NCI-H345 (cell line): ENCODE data around the gene ATP10D.

Experiments
- DNase-seq: peaks from one replicate; lab custom pipeline; 2025; lab: John Stamatoyannopoulos, UW

The ATP10D gene

GRCh38 chr4:47590325-47590724, 105.2 kb downstream of the ATP10D start:
- no peak for DNase-seq

- DNase-seq: no peak
Observed at GRCh38 chr4:47597696-47598095, 112.6 kb downstream of the ATP10D start.

DNA sequence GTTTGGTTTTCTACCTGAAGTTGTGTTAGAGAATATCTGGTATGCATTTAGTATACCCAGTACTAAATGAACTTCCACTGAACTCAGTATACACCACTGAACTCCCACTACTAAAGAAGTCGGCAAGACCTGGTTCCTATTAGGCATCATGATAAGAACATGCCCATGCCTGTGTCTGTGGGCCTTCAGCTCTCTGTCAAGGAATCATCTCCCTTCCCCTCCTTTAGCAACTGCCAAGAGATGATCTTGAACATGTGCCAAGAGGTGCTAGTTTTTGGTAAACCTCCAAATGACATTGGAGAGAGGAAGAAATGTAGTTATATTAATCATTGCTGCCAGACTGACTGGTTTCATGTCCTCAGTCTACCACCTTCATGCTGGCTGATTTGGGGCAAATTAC, 113.2 kb downstream of the ATP10D start:
- DNase-seq: no peak

- DNase-seq: no peak
Observed at GRCh38 chr4:47598896-47599295, 113.8 kb downstream of the ATP10D start.

GRCh38 chr4:47606482-47606881, 121.4 kb downstream of the ATP10D start:
- no peak for DNase-seq

- DNase-seq: no peak
Observed at GRCh38 chr4:47612116-47613023, 127.3 kb downstream of the ATP10D start.

DNA sequence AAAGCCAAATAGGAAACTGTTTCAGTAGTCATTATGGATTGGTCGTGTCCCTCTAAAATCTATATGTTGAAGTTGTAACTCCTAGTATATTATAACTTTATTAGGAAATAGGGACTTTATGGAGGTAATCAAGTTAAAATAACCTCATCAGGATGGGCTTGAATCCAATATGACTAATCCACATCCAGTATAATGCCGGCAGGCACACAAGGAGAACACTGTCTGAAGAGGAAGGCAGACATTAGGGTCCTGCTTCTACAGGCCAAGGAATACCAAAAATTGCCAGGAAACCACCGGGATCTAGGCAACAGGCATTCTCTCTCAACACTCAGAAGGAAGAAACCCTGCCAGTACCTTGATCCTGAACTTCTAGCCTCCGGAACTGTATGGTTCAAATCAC, 130.3 kb downstream of the ATP10D start:
- no peak for DNase-seq

GRCh38 chr4:47617607-47618006, 132.5 kb downstream of the ATP10D start:
- DNase-seq: no peak

- DNase-seq: no peak
Observed at GRCh38 chr4:47619691-47620090, 134.6 kb downstream of the ATP10D start.

- DNase-seq: no peak
Observed at GRCh38 chr4:47621181-47621580, 136.1 kb downstream of the ATP10D start.

- DNase-seq: no peak
Observed at GRCh38 chr4:47624031-47624441, 139.0 kb downstream of the ATP10D start.

DNA sequence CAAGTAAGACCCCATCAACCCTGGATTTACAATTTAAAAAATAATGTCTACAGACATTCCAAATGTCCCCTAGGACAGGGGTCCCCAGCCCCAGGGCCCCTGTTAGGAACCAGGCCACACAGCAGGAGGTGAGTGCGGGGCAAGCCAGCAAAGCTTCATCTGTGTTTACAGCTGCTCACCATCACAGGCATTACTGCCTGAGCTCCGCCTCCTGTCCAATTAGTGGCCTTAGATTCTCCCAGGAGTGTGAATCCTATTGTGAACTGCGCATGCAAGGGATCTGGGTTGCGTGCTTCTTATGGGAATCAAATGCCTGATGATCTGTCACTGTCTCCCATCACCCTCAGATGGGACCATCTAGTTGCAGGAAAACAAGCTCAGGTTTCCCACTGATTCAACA, 146.1 kb downstream of the ATP10D start:
- DNase-seq: no peak

GRCh38 chr4:47639531-47639930, 154.5 kb downstream of the ATP10D start:
- DNase-seq: no peak

GRCh38 chr4:47640911-47641310, 155.8 kb downstream of the ATP10D start:
- no peak for DNase-seq

DNA sequence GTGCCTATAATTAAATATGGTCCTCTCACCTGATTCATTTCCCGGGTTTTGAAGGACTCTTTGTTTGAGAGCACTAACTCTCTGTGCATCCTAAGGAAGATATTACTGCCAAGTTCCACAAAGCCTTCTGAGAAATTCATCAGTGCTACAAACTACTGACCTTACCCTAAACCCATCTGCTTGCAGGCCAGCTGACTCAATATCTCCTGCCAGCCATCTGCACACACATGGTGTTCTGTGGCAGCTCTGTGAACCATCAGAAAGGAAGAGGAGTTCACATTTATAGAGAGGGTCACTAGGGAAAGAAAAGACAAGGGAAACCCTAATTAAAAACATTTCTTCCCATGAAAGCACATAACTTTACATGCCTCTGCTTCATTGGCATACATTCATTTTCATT, 156.7 kb downstream of the ATP10D start:
- DNase-seq: no peak

DNA sequence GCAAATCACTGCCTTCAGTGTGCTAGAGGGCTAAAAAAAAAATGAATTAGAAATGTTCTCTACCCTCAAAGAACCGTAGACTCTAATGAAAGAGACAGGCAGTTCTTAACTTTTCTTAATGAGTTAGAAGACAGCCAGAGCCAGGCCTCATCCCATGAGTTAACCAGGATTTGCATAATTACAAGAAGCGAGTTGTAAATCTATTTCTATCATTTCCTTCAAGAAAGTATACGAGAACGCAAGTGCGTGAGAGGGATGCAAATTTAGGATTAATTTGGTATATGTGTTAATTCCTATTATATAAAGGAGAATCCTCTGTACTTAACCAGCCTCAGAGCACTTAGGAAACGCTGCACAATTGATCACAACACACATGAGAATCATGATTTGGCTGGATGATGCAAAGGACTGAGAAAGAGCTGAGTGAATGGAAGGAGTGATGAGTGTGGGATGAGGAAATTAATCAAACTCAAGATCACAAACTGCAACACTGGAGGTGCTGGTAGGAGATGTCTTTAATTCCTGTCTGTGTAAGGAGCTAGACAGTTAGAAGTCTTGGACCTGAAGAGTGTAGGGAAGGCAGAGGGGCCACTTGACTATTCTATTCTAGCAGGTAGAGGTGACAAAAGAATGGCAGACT, 157.2 kb downstream of the ATP10D start:
- DNase-seq: no peak
